SK-N-MC (cell line): Measurements from ENCODE around the gene FANCC.

Experiments used
- EZH2 ChIP-seq: fragments of 200-600 bp; sonication (generic); IDR thresholded peaks from one replicate; pipeline ENCODE4 v1.6.1; 2017; ENCODE audit warnings: antibody characterized with exemption
- POLR2AphosphoS5 ChIP-seq: IDR thresholded peaks from 2 replicates; pipeline ENCODE4 v1.6.1; 2012; ENCODE audit warnings: mild to moderate bottlenecking, low read depth, low read length, borderline replicate concordance

- no peak for TF ChIP-seq POLR2AphosphoS5
- no peak for TF ChIP-seq EZH2
Observed at GRCh38 chr9:95225726-95226106, 91.8 kb downstream of the FANCC start.
